Pancreas (tissue), 10 donors: Measurements from ENCODE around the gene PCSK6. TPM values are rescaled to one million over a fixed set of nuclear protein-coding genes. Genes with fewer than 3 reads are reported as not detected.

Experiments
- ATAC-seq, 4 donors: fragments of 200-7000 bp; cut with Tn5 transposase; one replicate each; pipeline versions ENCODE4 v1.8.0 to v1.9.1; 2020; ENCODE audit warnings: mild to moderate bottlenecking in 4 of 4, moderate library complexity in 4 of 4
- DNase-seq, 6 donors: peaks; one replicate each; pipeline ENCODE4 v3.0.0-alpha.2; 2020
- FAIRE-seq: peaks from 2 replicates; lab custom pipeline; 2012; peaks lifted over from hg19 to GRCh38; lab: Jason Lieb, UNC
- H3K27ac ChIP-seq, 4 donors: fragments of 200-600 bp; sonication (generic); 1 replicate in 3 of 4; 2 replicates in 1 of 4; pipeline versions ENCODE4 v1.5.0 to v1.8.0; 2020
- H3K27me3 ChIP-seq, 4 donors: fragments of 200-600 bp; one replicate each; pipeline ENCODE4 v1.8.0; 2021
- H3K36me3 ChIP-seq, 3 donors: fragments of 200-600 bp; sonication (generic) in 1 of 3; one replicate each; pipeline versions ENCODE4 v1.5.0 to v1.8.0; 2020 to 2021
- H3K4me1 ChIP-seq, 3 donors: fragments of 200-600 bp; one replicate each; pipeline ENCODE4 v1.8.0; 2021
- H3K4me3 ChIP-seq, 4 donors: fragments of 200-600 bp; sonication (generic) in 2 of 4; one replicate each; pipeline versions ENCODE4 v1.5.0 to v1.8.0; 2020 to 2021
- H3K9me3 ChIP-seq, 4 donors: fragments of 200-600 bp; one replicate each; pipeline ENCODE4 v1.8.0; 2021
- WGBS, 2 donors: extraction: QIAGEN DNeasy Blood & Tissue Kit; methylation state at CpG; one replicate each; pipeline ENCODE4 v1.1.7; 2013; 5-methylcytosine and 5-hydroxymethylcytosine counted together
- intact Hi-C, 3 donors: fragments of 100-400 bp; cut with DNase I; formaldehyde crosslinking; loops; one replicate each; pipeline versions ENCODE4 v1.11.1 to v1.14.2; 2022
- polyA plus RNA-seq, 2 donors: library from polyadenylated mRNA; stranded (reverse); fragments of 200-250 nt; gene quantifications; one replicate each; pipeline ENCODE4 v1.2.3, GENCODE V29; 2013
- total RNA-seq, 6 donors: library from RNA; stranded (reverse); fragmentation: NEBNext Ultra II Directional in 4 of 6; extraction: Animal tissue kit (Norgen Biotek cat#: 25700) in 4 of 6; gene quantifications; one replicate each; pipeline versions ENCODE4 v1.2.1 to v1.2.4, GENCODE V29; 2021 to 2023
- TF ChIP-seq, protein P1 (sequence below), 4 donors: fragments of 200-600 bp; sonication (generic) in 3 of 4; IDR thresholded peaks; one replicate each; pipeline versions ENCODE4 v1.5.0 to v1.8.0; 2021; ENCODE audit warnings: antibody characterized with exemption in 4 of 4
- donor health status: healthy with polysubstance abuse.
- donor health status: DM: no; HTN: no; CAD: no; lungs with moderate emphysema.
- donor health status: DM: no; HTN: no; CAD: no.
- donor health status: control.
- donor health status: control.
- donor health status: Bipolar disorder and iron deficiency.
- donor health status: DM: yes; HTN: yes; CAD: no.
- donor health status: DM: no; HTN: no; CAD: no.
- donor health status: DM: no; HTN: no; CAD: no.
- donor health status: DM: yes; HTN: yes; CAD: no.

PCSK6 gene
- total and polyA plus RNA-seq, 8 donors: 0.87 to 4.5 (median 3.0) TPM

DNA sequence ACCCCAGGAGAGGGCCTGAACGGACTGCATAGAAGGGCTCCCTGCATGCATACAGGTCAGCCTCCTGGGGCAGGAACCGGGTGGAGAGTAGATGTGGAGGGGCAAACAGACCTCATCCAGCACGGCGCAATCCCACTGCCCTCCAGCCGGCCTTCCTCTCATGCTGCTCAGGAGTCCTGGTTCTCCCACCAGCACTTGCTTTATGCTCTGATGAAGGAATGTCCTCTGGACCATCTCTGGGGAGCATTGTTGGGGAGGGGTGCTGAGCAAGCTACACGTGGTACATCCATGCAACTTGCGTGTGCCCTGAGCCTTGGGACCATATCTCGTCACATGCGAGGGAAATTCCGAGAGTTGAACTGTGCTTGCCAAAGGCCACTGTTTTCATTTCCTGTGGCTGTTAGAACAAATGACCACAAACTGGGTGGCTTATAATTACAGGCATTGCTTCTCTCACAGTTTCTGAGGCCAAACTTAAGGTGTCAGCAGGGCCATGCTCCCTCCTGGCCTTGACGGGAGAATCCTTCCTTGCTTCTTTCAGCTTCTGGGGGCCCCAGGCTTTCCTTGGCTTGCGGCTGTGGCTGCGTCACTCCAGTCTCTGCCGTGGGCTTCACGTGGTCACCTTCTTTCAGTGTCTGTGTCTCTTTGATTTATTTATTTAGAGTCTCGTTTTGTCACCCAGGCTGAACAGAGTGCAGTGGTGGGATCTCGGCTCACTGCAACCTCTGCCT is 224.4 kb downstream of the PCSK6 start:
- Histone ChIP-seq H3K9me3 (no peaks in the 10 kb centered on the region), H3K4me1 (peaks cover 0 to 9% (median 4%) of the 10 kb centered on the region in 3 donors), H3K27me3 (no peaks in the 10 kb centered on the region), H3K27ac (no peak overlapping the region), H3K36me3 (peaks cover 0 to under 1% (median 0%) of the 10 kb centered on the region in 3 donors), H3K4me3 (no peak overlapping the region)
- 77 to 82% methylated on average over 17 of the region's 17 CpGs for WGBS, 2 donors
- ATAC-seq (no peak), FAIRE-seq (no peak), DNase-seq (no peak)
- intact Hi-C loops: loop anchor here (5.0 to 10.0 kb wide), 4 partner anchors 173 to 253 kb away; no protein-coding TSS in a partner anchor
- TF ChIP-seq, protein P1, sequence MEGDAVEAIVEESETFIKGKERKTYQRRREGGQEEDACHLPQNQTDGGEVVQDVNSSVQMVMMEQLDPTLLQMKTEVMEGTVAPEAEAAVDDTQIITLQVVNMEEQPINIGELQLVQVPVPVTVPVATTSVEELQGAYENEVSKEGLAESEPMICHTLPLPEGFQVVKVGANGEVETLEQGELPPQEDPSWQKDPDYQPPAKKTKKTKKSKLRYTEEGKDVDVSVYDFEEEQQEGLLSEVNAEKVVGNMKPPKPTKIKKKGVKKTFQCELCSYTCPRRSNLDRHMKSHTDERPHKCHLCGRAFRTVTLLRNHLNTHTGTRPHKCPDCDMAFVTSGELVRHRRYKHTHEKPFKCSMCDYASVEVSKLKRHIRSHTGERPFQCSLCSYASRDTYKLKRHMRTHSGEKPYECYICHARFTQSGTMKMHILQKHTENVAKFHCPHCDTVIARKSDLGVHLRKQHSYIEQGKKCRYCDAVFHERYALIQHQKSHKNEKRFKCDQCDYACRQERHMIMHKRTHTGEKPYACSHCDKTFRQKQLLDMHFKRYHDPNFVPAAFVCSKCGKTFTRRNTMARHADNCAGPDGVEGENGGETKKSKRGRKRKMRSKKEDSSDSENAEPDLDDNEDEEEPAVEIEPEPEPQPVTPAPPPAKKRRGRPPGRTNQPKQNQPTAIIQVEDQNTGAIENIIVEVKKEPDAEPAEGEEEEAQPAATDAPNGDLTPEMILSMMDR (IDR thresholded peaks at IDR 0.05): no peak

DNA sequence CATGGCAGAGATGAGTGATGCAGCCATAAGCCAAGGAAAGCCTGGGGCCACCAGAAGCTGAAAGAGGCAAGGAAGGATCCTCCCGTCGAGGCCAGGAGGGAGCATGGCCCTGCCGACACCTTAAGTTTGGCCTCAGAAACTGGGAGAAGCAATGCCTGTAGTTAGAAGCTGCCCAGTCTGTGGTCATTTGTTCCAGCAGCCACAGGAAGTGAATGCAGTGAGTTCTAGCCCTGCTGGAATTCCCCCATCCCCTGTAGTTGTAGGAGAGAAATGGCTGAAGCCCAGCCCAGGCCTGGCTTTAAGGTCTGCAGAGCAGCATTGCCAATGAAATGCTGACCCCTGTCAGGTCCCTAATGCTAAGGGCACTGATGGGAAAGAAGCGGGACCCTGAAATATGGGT is 225.5 kb downstream of the PCSK6 start:
- H3K9me3 ChIP-seq: no peaks in the 10 kb centered on the region
- H3K27me3 ChIP-seq: no peaks in the 10 kb centered on the region
- H3K27ac ChIP-seq: no peak overlapping the region
- intact Hi-C loops: loop anchor here (5.0 to 10.0 kb wide), 3 partner anchors 172 to 179 kb away; no protein-coding TSS in a partner anchor
- TF ChIP-seq, protein P1 (IDR thresholded peaks at IDR 0.05): no peak
- FAIRE-seq (no peak), ATAC-seq (no peak), DNase-seq (no peak)
- peaks cover 0 to 9% (median 4%) of the 10 kb centered on the region in 3 donors for H3K4me1 ChIP-seq
- H3K36me3 ChIP-seq: no peaks in the 10 kb centered on the region
- 89 to 92% methylated on average over 4 of the region's 4 CpGs for WGBS, 2 donors
- no peak overlapping the region for H3K4me3 ChIP-seq

DNA sequence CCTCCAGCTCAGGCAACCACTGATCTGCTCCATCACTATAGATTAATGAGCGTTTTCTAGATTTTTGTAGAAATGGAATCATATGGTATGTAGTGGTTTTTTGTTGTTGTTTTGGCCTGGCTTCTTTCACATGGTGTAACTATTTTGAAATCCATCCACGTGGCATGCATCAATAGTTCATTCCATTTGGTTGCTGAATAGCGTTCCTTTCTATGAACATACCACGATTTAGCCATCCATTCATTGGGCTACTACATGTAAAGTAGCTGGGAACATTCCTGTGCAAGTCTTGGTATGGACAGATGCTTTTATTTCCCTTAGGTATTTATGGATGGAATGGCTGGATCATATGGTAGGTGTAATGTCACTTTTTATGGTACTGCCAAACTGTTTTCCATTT is 227.0 kb downstream of the PCSK6 start:
- 62 to 69% methylated on average over 4 of the region's 4 CpGs for WGBS, 2 donors
- H3K4me1 ChIP-seq: peaks cover 0 to 4% (median 0%) of the 10 kb centered on the region in 3 donors
- DNase-seq (no peak), FAIRE-seq (no peak), ATAC-seq (no peak)
- intact Hi-C loops: loop anchor here (5.0 to 10.0 kb wide), 3 partner anchors 170 to 178 kb away; no protein-coding TSS in a partner anchor
- no peak overlapping the region for H3K27ac ChIP-seq
- H3K36me3 ChIP-seq: no peaks in the 10 kb centered on the region
- no peaks in the 10 kb centered on the region for H3K27me3 ChIP-seq
- H3K9me3 ChIP-seq: no peaks in the 10 kb centered on the region
- H3K4me3 ChIP-seq: no peak overlapping the region
- TF ChIP-seq, protein P1 (IDR thresholded peaks at IDR 0.05): no peak

GRCh38 chr15:101258238-101259144 is 231.0 kb downstream of the PCSK6 start:
- FAIRE-seq: peak; percentile 63
- Histone ChIP-seq H3K27me3 (no peaks in the 10 kb centered on the region), H3K36me3 (no peaks in the 10 kb centered on the region), H3K4me3 (no peak overlapping the region), H3K4me1 (peaks cover 0 to 2% (median 0%) of the 10 kb centered on the region in 3 donors), H3K9me3 (no peaks in the 10 kb centered on the region), H3K27ac (no peak overlapping the region)
- peak in 3 of 6 donors; percentile 52 to 71 (median 53) for DNase-seq
- TF ChIP-seq, protein P1 (IDR thresholded peaks at IDR 0.05): peak; percentile 32 to 80 (median 66)
- WGBS, 2 donors: 14 to 17% methylated on average over 11 of the region's 11 CpGs
- intact Hi-C loops: loop anchor here in 2 of 3 donors (5.0 kb wide), 1 partner anchor 241 kb away; no protein-coding TSS in a partner anchor
- peak; percentile 77 to 91 (median 90) for ATAC-seq
